GM12873 (cell line): ENCODE measurements around the gene MGRN1.

Experiments
- CTCF ChIP-seq: IDR thresholded peaks from 2 replicates; pipeline ENCODE4 v1.5.1; 2012; ENCODE audit warnings: low read depth, mild to moderate bottlenecking, moderate library complexity, low read length, control low read depth; ENCODE audit not compliant: insufficient read depth; ENCODE audit errors: missing control alignments

MGRN1 gene

GRCh38 chr16:4693956-4694641 is 69.5 kb downstream of the MGRN1 start:
- no peak for TF ChIP-seq CTCF

- TF ChIP-seq CTCF = no peak
Observed at GRCh38 chr16:4694642-4695451, 70.2 kb downstream of the MGRN1 start.

GRCh38 chr16:4695473-4696171 is 71.0 kb downstream of the MGRN1 start:
- TF ChIP-seq CTCF = no peak

GRCh38 chr16:4696172-4696904 is 71.7 kb downstream of the MGRN1 start:
- no peak for TF ChIP-seq CTCF

- TF ChIP-seq CTCF = no peak
Observed at GRCh38 chr16:4696905-4697847, 72.5 kb downstream of the MGRN1 start.

DNA sequence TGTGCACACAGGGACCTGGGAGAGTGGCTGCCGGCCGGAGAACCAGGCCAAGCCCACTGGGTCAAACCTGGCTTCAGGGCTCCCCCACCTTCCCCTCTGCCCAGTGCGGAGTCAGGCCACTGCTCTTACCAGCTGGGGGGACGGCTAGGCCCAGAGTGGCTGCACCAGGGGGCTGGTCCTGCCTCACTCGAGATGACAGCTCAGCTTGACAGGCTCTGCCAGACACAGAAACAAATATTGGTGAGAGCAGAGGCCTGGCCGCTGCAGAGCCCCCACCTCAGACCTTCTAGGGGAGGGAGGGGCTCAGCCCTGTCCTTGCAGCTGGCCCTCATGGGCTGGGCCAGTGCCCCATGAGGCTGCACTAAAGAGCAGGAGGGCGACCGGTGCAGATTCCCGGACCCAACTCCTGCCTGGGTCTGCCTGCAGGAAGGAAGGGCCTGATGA is 73.2 kb downstream of the MGRN1 start:
- TF ChIP-seq CTCF = no peak
